HG03097 (cell line): ENCODE measurements around the gene C7orf25.

Experiments used
- ATAC-seq: cut with Tn5 transposase; IDR thresholded peaks from one replicate; pipeline ENCODE4 v1.9.1; 2021; ENCODE audit not compliant: unreplicated experiment, low FRiP score

Gene C7orf25

GRCh38 chr7:42883950-42884349, 27.9 kb downstream of the C7orf25 start:
- peak; percentile 52 for ATAC-seq

GRCh38 chr7:42880392-42880791, 31.5 kb downstream of the C7orf25 start:
- ATAC-seq = no peak

GRCh38 chr7:42878303-42878702, 33.6 kb downstream of the C7orf25 start:
- no peak for ATAC-seq

- no peak for ATAC-seq
These were observed 34.0 kb downstream of the C7orf25 start for GRCh38 chr7:42877862-42878261.

- peak; percentile 67 for ATAC-seq
These were observed 35.4 kb downstream of the C7orf25 start for GRCh38 chr7:42876182-42877068.

GRCh38 chr7:42869131-42870020, 42.5 kb downstream of the C7orf25 start:
- ATAC-seq = peak; percentile 95

- no peak for ATAC-seq
These were observed 43.4 kb downstream of the C7orf25 start for GRCh38 chr7:42868480-42868879.
